Stimulated activated CD8-positive, alpha-beta memory T cell treated with anti-CD3 and anti-CD28 coated beads, Interleukin-2, amount 100 ng/mL, for 48 hours (primary cell): ENCODE measurements around the gene OBSL1.

Source experiments
- DNase-seq, 2 donors: peaks; one replicate each; pipeline ENCODE4 v3.0.0-alpha.2; 2020; ENCODE audit warnings: low read depth in 2 of 2

OBSL1 gene

GRCh38 chr2:219571311-219572236 lies at the start of gene OBSL1:
Gene OBSL1 (minus strand): TSS chr2:219571539. CDS start chr2:219571232, 307 bp downstream.
- DNase-seq: no peak

DNA sequence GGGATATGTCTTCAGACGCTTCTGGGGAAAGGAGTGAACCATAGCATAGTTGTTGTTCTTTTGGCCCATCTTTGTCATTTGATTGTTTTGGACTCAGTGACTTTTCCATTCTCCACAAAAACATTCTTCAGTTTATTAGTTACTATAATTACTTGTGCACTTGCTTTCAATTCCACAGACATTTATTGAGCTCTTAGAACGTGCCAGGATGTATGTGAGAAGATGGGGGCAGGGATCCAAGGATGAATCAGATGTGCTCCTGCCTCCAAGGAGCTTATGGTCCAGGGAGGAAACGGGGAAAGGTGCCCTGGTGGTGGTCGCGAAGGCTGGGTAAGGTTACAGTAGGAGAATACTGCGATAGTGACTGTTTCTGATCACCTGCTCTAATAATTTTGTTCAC lies 49.2 kb upstream of the OBSL1 start:
- no peak for DNase-seq

DNA sequence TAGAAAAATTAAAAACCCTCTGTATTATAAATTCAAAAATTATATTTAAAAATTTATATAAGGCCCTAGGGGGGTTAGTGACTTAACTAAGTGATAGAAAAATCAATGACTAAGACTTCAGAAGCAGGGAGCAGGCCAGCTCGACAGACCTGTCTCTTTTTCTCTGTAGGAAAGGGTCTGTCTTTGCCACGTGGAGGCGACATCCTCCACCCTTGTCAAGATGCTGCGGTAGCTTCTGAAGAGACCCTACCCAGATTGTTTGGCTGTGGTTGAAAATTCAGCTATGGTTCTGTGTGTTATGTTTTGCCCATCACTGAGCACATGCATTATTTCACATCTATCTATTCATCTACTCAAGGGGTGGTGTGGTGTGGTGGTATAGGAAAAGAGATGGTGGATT lies 47.9 kb upstream of the OBSL1 start:
- no peak for DNase-seq

DNA sequence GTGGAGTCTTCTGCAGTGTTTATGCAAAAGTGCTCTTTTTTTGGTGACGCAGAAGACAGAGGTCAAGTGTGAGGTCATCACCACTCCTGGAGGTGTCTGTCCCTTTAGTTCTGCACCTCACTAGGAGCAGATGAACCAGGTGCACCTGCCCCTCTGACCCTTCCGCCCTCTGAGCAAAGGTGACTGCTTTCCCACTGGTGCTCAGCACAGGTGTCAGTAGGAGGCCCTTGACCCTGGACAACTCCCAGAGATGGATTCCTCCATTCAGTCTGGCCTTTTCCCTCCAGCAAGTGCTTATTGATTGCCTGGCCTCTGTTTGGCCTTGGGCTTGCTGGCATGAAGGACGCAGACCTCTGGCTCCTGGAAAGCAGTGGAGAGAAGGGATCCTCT lies 47.4 kb upstream of the OBSL1 start:
- DNase-seq: no peak

- no peak for DNase-seq
Observed at GRCh38 chr2:219616550-219616949, 45.2 kb upstream of the OBSL1 start.

- no peak for DNase-seq
Observed at GRCh38 chr2:219615894-219616293, 44.6 kb upstream of the OBSL1 start.

DNA sequence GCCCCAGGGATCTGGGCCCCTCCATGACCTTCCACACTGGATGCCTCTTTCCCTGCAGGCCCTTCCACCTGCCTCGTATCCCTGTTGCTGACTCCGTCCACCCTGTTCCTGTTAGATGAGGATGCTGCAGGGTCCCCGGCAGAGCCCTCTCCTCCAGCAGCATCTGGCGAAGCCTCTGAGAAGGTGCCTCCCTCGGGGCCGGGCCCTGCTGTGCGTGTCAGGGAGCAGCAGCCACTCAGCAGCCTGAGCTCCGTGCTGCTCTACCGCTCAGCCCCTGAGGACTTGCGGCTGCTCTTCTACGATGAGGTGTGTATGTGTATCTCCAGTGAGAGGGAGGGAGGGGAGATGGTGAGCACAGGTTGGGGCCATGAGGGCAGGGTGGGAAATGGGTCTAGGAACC lies 43.7 kb upstream of the OBSL1 start:
- DNase-seq: no peak

GRCh38 chr2:219614076-219614860 lies 42.9 kb upstream of the OBSL1 start:
- DNase-seq: no peak

- no peak for DNase-seq
Observed at GRCh38 chr2:219613461-219614070, 42.2 kb upstream of the OBSL1 start.

GRCh38 chr2:219612577-219613286 lies 41.4 kb upstream of the OBSL1 start:
- DNase-seq: no peak

- no peak for DNase-seq
Observed at GRCh38 chr2:219611866-219612576, 40.7 kb upstream of the OBSL1 start.

DNA sequence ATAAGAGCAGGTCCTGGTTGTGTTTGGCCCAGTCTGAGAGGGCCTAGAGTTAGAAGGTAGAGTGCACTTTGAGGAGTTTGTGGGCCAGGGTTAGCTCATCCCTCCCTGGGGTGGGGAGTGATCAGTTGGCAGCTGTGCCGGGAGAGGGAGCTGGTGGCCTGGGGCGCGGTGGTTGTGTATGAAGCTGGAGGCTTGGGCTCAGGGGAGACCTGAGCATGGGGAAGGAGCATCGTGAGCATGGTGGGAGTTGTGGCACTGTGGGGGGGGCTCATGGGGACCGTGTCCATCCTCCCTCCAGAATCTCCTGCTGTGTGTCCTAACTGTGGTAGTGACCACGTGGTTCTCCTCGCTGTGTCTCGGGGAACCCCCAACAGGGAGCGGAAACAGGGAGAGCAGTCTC lies 40.0 kb upstream of the OBSL1 start:
- DNase-seq: no peak

DNA sequence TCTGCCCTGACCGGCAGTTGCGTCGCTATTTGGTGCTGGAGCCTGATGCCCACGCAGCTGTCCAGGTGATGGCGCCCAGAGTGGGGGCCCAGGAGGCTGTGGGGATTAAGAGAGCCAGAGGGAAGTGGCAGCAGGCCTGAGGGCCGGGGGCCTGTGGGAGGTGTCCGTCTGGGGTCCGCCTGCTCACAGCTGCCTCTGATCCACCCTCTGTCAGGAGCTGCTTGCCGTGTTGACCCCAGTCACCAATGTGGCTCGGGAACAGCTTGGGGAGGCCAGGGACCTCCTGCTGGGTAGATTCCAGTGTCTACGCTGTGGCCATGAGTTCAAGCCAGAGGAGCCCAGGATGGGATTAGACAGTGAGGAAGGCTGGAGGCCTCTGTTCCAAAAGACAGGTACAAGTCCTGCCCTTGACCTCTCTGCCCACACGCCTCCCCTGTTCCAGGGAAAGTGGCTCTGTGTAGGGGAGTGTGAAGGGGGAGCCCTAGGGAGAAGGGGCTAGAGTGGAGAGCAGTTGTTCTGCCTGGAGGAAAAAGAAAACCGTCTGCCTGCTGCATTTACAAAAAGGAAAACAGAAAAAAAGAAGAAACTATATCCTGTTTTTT lies 37.9 kb upstream of the OBSL1 start:
- no peak for DNase-seq

GRCh38 chr2:219608399-219608964 lies 37.1 kb upstream of the OBSL1 start:
- DNase-seq: no peak

- DNase-seq: no peak
Observed at GRCh38 chr2:219607931-219608330, 36.6 kb upstream of the OBSL1 start.

- no peak for DNase-seq
Observed at GRCh38 chr2:219605607-219605954, 34.2 kb upstream of the OBSL1 start.

DNA sequence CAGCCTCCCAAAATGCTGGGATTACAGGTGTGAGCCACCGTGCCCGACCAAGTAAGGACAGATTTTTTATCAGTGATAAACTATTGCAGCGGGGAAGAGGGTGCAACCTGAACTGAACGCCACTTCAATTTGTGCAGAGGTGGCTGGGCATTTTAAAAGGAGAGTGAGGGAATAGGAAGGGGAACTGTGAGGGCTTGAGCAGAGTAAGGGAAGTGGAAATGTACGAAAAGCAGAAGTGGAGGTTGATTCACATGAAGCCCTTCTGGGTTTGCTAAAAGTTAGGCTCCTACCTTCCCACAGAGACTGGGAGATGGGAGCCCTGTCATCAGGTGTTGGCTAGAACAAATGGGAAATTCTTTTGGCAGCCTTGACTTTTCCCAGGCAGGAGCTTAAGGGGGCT lies 32.4 kb upstream of the OBSL1 start:
- no peak for DNase-seq

DNA sequence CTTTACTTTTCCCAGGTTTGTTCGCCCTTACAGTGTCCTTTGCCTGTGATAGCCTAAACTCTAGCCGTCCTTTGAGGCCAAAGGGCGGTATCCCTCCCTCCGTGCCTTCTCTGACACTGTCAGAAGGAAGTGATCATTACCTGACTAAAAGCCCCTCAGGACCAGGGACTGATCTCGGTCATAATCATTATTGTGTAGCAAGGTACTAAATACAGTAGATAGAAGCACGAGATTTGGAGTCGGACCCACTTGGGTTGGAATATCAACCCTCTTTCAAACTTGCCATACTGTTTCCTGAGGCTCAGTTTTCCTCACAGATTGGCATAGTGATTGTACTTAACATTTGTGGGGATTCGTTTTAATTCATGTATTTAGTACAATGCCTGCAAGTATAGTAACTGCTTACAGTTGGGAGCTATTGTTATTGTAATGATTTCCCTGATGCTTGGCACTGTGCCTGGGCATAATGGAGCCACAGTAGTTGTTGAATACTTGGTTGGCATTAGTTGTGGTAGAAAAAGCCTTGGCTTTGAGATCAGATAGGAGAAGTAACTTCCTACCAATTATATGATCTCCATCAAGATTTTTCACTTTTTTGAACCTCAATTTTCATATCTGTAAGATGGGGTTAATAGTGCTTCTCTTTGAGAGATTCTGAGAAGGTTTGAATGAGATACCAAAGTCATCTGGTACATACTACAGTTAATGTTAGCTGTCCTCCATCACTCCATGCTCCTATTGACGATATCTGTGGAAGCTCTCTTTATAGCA lies 27.2 kb upstream of the OBSL1 start:
- DNase-seq: no peak

DNA sequence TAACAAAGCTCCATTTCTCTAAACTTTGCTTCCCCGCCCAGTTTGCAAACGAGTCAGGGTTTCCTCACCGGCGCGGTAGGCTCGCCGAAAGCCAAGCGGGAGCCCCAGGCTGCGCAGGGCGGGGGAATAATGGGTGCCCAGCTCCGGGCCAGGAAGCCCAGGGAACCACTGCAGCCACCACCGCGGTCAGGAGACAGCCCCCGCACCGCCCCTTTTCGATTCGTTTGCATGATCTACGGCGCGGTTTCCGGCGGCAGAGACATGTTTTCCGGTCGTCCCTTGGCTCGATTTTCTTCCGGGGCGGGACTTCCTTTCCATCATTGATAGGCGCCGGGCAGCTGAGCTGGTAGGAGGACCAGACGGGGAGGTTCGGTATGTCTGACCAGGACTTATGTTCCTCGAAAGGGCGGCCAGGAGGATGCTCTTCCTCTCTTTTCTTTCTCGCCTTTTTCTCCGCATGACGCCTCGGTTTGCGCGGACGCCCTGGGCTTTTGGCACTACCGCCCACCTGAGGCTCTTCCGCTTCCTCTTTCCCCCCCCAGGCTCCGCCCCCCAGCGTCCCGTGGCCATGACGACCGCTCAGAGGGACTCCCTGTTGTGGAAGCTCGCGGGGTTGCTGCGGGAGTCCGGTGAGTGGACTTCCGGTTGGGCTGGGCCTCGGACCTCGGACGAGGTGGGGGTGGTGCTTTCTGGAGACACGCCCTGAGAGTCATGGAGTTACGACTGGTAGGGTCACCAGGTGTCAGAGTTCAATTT lies 26.4 kb upstream of the OBSL1 start, which contains the start of gene STK11IP:
TSS of gene STK11IP (plus strand) at position 306 of the 756 bp plus-strand sequence. CDS start at position 569, 263 bp downstream.
- peak; percentile 89 to 90 for DNase-seq
